GM12878 (cell line): ENCODE measurements around the gene SPTLC3.

ENCODE experiments used
- BCL11A ChIP-seq: IDR thresholded peaks from 2 replicates; pipeline ENCODE4 v1.6.1; 2011; ENCODE audit warnings: low read depth, low read length
- CTCF ChIP-seq, 3 experiments: IDR thresholded peaks in 2 of 3; conservative IDR thresholded peaks in 1 of 3; 2 replicates each; pipeline ENCODE4 v1.5.1; 2011; ENCODE audit warnings: low read depth in 3 of 3, low read length in 3 of 3, mild to moderate bottlenecking in 3 of 3, control low read depth in 2 of 3, moderate library complexity in 2 of 3, inconsistent platforms in 1 of 3, mixed read lengths in 1 of 3; ENCODE audit not compliant: control insufficient read depth in 2 of 3, insufficient read depth in 1 of 3; ENCODE audit errors: extremely low read depth in 1 of 3
- ESRRA ChIP-seq: IDR thresholded peaks from 2 replicates; pipeline ENCODE4 v1.6.1; 2012; ENCODE audit warnings: mild to moderate bottlenecking, low read length, improper control_type of control experiment
- EZH2 ChIP-seq: IDR thresholded peaks from 2 replicates; pipeline ENCODE4 v1.6.1; 2012; ENCODE audit warnings: low read depth, mild to moderate bottlenecking, control low read depth, inconsistent platforms, low read length, borderline replicate concordance; ENCODE audit not compliant: control insufficient read depth
- MYC ChIP-seq: IDR thresholded peaks from 2 replicates; pipeline ENCODE4 v1.6.1; 2011; ENCODE audit warnings: mild to moderate bottlenecking, low read length, moderate library complexity, inconsistent platforms; ENCODE audit not compliant: insufficient read depth, insufficient replicate concordance, insufficient read length, severe bottlenecking
- POLR2A ChIP-seq: IDR thresholded peaks from 2 replicates; pipeline ENCODE4 v1.6.1; 2011; ENCODE audit warnings: low read depth, mild to moderate bottlenecking, low read length
- POLR2AphosphoS2 ChIP-seq: IDR thresholded peaks from 2 replicates; pipeline ENCODE4 v1.6.1; 2011; ENCODE audit warnings: low read depth, mild to moderate bottlenecking, low read length, improper control_type of control experiment, moderate library complexity
- POLR2AphosphoS5 ChIP-seq: IDR thresholded peaks from 2 replicates; pipeline ENCODE4 v1.6.1; 2011; ENCODE audit warnings: mild to moderate bottlenecking, low read length, inconsistent platforms
- RCOR1 ChIP-seq: conservative IDR thresholded peaks from 2 replicates; pipeline ENCODE4 v1.6.1; 2012; ENCODE audit warnings: low read depth, low read length, improper control_type of control experiment
- RELA ChIP-seq: fragments of 450-650 bp; IDR thresholded peaks from 2 replicates; pipeline ENCODE4 v1.8.0; 2014; ENCODE audit warnings: borderline replicate concordance; ENCODE audit not compliant: partially characterized antibody
- REST ChIP-seq: IDR thresholded peaks from 2 replicates; pipeline ENCODE4 v1.6.1; 2012; ENCODE audit warnings: mild to moderate bottlenecking, low read depth, low read length
- SP1 ChIP-seq: IDR thresholded peaks from one replicate; pipeline ENCODE4 v1.6.1; 2011; ENCODE audit warnings: low read depth, low read length
- TAF1 ChIP-seq: IDR thresholded peaks from 2 replicates; pipeline ENCODE4 v1.6.1; 2011; ENCODE audit warnings: mild to moderate bottlenecking, low read depth, low read length, borderline replicate concordance
- ZBTB40 ChIP-seq: fragments of 450-650 bp; IDR thresholded peaks from 2 replicates; pipeline ENCODE4 v1.6.1; 2016; ENCODE audit warnings: mild to moderate bottlenecking, moderate library complexity, borderline replicate concordance

GRCh38 chr20:12969071-12969669 is 39.6 kb upstream of the SPTLC3 start:
- TF ChIP-seq MYC = no peak
- no peak for TF ChIP-seq POLR2AphosphoS5
- TF ChIP-seq SP1 = no peak
- no peak for TF ChIP-seq BCL11A
- no peak for TF ChIP-seq POLR2AphosphoS2
- no peak for TF ChIP-seq CTCF (IDR thresholded peaks at IDR 0.05 in 2 of 3, conservative IDR thresholded peaks at IDR 0.05 in 1 of 3; ENCODE audit: control insufficient read depth in 2 of 3, extremely low read depth in 1 of 3, insufficient read depth in 1 of 3, low read depth in 3 of 3, low read length in 3 of 3)
- no peak for TF ChIP-seq ESRRA
- TF ChIP-seq TAF1 = no peak
- no peak for TF ChIP-seq REST
- no peak for TF ChIP-seq ZBTB40
- TF ChIP-seq EZH2 = no peak
- no peak for TF ChIP-seq RCOR1
- no peak for TF ChIP-seq POLR2A
- no peak for TF ChIP-seq RELA
